ENCODE data around the gene GNG10.
"Not testable (repeated sequence)": the region's sequence is repeated elsewhere in the genome, so short reads cannot be mapped to it uniquely, and the experiment has no call there.

The GNG10 gene

DNA sequence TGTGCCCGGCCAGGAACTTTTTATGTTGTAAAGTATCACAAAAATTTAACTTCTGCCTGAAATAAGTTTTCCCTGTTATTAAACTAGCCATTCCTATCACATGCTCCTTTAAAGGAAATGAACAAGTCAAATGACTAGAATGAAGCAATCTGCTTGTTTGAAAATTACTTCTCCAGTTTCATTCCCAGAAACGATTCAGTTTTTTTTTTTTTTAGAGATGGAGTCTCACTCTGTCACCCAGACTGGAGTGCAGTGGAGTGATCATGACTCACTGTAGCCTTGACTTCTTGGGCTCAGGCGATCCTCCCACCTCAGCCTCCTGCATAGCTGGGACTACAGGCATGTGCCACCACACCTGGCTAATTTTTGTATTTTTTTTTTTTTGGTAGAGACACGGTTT, 13.3 kb upstream of the GNG10 start:
- FAIRE-seq (no peak), DNase-seq (ENCODE audit: insufficient read length, low spot score) (no peak)

DNA sequence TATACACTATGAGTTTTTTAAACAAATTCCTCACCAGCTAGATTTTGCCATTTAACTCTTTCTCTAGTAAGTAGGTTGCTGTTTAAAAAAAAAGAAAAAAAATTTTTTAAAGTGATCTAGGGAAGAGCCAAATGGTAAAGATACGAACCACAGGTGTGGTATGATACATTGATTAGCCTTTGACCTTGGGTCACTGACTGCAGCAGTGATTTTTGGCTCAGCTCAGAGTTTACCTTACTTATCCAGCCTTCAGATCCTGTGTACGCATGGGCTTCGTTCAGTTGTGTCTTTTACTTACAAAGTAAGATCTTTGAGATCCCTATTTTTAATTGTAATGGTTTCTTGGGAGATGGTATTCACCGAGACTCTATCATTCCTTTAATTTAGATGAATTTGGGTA, 12.4 kb upstream of the GNG10 start:
- no peak for DNase-seq (ENCODE audit: insufficient read length, low spot score)
- FAIRE-seq = no peak

DNA sequence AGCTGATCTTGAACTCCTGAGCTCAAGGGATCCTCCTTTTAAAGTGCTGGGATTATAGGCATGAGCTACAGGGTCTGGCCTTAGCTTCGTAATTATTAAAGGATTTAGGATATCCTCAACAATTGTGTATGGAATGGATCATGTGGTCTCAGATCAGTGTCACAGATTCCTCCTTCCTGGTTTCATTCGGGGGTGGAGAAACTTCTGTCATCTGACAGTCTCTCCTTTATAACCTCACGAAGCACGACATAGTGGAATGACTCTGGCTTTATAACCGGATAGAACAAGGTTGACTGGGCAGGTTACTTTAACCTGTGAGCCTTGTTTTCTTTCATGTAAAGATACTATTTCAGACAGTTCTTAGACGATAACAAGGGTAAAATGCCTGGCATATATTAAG, 4.4 kb upstream of the GNG10 start:
- FAIRE-seq (no peak), DNase-seq (ENCODE audit: insufficient read length, low spot score) (no peak)

DNA sequence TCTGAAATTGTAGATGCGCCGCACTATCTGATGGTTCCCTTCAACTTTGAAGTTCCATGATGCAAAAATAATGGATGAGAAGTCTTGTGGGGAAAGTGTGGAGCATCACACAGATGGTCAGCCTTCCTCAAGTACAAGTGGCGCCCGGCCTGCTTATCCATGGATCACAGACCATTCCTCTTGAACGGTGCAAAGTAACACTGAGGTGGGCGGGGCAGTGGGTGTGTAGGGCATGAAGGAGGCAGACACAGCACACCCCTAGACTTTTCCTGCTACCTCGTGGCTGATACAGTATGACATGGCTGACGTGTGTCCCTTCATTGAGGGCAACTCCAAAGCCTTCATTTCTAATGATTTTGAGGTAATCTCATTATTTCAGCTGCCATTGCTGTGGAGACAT, 2.5 kb upstream of the GNG10 start:
- no peak for FAIRE-seq

DNA sequence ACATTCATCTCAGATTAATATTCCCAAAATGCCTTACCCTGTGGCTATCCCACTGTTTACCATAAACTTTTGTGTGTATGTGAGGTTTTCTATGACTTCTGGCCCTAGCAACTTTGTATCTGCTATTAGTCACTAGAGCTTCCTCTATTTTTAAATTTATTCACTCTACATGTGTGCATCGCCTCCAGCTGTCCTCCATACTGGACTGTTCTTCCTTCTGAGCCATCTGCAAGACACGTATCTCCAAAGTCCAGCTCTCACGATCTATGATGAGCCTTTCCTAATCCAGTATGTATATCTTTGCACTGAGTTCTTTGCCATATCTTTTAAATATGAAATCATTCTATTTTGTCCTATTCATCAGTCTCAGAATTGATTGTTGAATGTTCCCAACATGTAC, 1.7 kb upstream of the GNG10 start:
- DNase-seq (ENCODE audit: insufficient read length, low spot score) = no peak
- no peak for FAIRE-seq

More for the DNA sequence above, 2.5 kb upstream of the GNG10 start:
- DNase-seq (ENCODE audit: insufficient read length, low spot score) = no peak

GRCh38 chr9:111661802-111662521, 557 bp downstream of the GNG10 start:
- peak; percentile 51 for FAIRE-seq
- peak; percentile 55 for DNase-seq (ENCODE audit: insufficient read length, low spot score)

DNA sequence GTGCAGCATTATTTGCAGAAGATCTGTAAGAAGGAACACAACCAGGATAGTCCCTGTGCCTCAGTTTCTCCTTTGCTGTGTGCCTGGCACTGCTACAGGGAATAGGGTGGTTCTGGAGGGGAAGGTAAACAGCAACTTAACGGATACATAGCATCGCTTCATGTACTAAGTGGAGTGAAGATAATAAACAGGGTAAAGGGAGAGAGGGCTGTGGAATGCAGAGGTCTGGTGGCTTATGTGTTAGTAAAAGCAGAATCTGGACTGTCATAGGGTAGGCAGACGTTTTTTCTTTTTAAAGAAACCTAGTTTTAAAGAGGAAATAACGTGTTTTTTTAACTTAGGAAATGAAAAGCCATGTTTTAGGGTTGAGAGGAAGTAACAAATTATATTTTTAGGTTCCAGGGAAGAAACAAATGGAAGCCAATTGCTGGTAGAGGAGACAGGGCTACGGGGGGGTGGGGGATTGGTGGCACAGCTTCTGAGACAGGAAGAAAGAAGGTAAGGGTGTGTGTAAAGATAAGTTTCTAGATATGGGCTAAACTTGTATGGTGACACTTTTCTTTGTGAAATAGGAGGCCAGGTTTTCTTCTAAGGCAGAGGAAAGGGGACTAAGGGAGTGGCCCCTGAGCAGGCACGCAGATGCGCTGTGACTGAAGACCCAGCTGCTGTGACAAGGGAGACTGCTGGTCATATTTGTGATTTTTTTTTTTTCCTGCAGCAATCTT, 1.3 kb downstream of the GNG10 start:
- no peak for DNase-seq (ENCODE audit: insufficient read length, low spot score)
- peak; percentile 21 for FAIRE-seq

DNA sequence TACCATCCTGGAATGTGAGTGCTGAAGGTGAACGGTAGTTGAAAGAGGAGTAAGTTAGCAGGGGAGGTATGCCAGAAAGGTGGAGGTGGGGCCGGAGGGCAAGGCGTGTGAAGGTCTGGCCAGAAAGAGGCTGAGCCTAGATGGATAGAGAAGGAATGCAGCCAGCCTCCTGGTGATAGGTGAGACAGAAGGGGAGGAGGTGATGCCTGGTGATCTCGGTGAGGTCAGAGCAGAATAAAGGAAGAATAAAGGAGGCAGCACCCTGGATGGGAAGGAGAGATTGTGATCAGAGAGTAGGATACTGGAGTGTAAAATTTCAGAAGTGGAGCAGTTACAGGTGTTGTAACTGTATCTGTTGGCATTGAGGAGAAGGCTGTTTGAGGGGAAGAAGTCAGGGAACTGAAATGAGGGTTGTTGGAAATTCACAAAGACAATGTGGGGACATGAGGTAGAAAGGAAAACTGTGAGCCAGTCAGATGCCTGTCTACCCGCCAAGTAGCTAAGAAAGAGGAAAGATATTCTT, 2.0 kb downstream of the GNG10 start:
- FAIRE-seq (no peak), DNase-seq (ENCODE audit: insufficient read length, low spot score) (no peak)

DNA sequence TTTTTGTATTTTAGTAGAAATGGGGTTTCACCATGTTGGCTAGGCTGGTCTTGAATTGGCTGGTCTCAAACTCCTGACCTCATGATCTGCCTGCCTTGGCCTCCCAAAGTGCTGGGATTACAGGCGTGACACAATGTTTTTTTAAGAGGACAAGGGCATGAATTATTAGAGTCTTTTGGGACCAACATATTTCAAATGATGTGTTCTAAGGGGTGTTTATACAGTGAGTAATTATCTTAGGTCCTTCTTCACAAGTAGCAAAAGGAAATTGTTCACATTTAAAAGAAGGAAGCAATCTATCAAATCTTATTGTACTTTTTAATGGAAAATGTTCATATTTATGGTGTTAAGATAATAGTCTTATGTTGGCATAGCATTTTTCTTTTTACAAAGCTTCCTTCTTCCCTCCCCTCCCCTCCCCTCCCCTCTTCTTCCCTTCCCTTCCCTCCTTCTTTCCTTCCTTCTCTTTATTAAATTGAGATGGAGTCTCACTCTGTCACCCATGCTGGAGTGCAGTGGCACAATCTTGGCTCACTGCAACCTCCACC, 6.7 kb downstream of the GNG10 start:
- DNase-seq (ENCODE audit: insufficient read length, low spot score) (no peak), FAIRE-seq (no peak)

GRCh38 chr9:111668601-111669000, 7.2 kb downstream of the GNG10 start:
- DNase-seq (ENCODE audit: insufficient read length, low spot score); FAIRE-seq: not testable (repeated sequence)

DNA sequence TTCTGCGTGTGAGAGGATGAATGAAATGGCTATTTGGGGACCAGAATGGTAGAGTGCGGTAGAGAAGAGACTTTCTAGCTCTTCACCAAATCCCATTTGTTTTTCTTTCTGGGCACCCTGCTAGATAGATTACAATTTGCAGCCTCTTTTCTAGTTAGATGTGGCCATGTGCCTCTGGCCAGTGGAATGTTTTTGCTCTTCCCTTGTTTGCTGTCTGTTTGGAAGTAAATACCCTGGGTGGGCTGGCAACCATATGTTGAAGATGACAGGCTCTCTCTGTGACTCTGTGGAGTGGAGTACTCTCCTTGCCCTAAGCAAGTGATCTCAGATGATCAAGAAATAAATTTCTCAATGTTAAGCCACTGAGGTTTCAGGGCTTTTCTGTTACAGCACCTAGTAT, 12.9 kb downstream of the GNG10 start:
- no peak for FAIRE-seq
- no peak for DNase-seq (ENCODE audit: insufficient read length, low spot score)

DNA sequence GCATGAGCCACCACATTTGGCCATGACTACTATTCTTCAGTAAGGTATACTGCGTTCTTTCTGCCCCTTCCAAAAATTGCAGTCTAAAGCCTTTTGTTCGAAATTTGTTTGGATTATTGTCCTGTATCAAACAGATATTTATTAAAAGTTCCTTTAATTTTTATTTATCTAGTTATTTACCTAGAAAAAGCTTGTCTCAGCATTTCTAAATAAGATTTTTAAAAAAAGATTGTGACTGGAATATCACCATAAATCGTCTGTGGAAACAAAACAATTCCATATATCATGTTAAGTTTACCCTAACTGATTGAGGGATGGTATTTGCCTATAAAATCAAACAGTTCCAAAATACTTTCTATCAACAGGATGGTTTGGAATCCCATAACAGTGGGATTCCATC, 14.7 kb downstream of the GNG10 start:
- DNase-seq (ENCODE audit: insufficient read length, low spot score) (no peak), FAIRE-seq (no peak)

- FAIRE-seq (no peak), DNase-seq (ENCODE audit: insufficient read length, low spot score) (no peak)
Observed at GRCh38 chr9:111678293-111678692, 16.9 kb downstream of the GNG10 start.

DNA sequence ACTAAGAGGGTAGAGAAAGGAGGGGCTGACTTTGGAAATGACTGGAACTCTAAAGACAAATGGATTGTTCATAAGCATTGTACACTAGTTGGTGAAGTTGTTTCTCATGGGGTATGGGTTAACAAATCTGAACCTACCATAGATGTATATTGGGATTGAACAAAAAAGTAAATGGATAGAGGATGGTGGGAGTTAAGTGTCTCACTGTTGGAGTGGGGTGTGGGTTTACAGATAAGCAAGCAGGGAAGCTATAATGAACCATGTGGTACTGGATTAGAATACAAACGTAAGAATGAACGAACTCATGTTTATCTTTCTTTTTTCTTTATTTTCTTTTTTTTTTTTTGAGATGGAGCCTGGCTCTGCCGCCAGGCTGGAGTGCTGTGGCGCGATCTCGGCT, 17.8 kb downstream of the GNG10 start:
- DNase-seq (ENCODE audit: insufficient read length, low spot score) = no peak
- no peak for FAIRE-seq

- no peak for FAIRE-seq
- DNase-seq (ENCODE audit: insufficient read length, low spot score) = no peak
Observed at GRCh38 chr9:111683392-111683791, 22.0 kb downstream of the GNG10 start.

DNA sequence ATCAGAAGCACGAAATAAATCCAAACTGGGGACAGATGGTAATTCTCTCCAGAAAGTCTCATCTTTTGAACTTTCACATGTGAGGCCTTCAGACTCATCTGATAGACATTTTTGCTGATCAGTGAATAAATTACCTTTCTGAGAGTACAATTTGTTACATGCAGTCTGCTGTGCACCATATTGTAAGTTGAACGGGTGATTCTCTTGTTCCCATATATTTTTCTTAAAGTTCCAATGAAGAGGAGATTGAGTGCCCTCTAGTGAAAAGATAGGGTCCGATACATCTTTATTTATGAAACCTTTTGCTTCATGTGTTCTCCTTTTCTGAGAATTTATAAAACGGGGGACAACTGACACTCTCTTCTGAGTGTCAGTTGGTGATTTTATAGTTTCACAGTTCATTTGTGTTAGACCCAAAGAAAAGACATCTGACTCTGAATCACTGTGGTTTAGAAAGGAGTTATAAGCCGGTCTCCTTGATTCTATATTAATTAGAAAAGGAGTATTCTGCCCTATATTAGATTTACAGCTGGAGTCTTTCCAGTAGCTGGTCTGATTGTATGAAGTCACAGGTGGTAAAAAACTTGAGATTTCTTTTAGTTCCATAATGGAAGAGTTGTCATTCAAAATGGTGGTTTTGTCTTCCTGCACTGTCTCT, 30.4 kb downstream of the GNG10 start:
- no peak for DNase-seq (ENCODE audit: insufficient read length, low spot score)
- FAIRE-seq = peak; percentile 71

DNA sequence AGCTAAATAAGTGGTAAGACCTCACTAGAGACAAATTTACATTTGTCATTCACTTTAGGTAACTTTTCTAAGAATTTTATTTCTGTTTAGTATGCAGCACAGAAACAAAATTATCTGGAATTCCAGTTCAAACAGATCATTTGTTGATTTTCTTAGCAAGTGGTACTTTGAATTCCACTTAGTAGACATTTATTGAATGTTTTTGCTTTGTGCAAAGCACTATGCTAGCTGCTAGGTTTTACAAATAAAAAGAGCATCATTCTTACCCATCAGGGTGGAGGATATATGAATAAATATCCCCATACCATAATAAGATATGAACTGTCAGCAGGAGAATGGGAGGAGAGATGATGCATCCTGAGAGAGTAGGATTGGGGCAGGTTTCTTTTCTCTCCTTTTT, 35.4 kb downstream of the GNG10 start:
- no peak for FAIRE-seq
- no peak for DNase-seq (ENCODE audit: insufficient read length, low spot score)

- DNase-seq (ENCODE audit: insufficient read length, low spot score) = no peak
- FAIRE-seq = peak; percentile 65
Observed at GRCh38 chr9:111700776-111701175, 39.4 kb downstream of the GNG10 start.

- FAIRE-seq (no peak), DNase-seq (ENCODE audit: insufficient read length, low spot score) (no peak)
Observed at GRCh38 chr9:111704503-111704902, 43.1 kb downstream of the GNG10 start.

GRCh38 chr9:111711548-111711947, 50.1 kb downstream of the GNG10 start:
- FAIRE-seq (no peak), DNase-seq (ENCODE audit: insufficient read length, low spot score) (no peak)

- FAIRE-seq (no peak), DNase-seq (ENCODE audit: insufficient read length, low spot score) (no peak)
Observed at GRCh38 chr9:111712369-111712768, 51.0 kb downstream of the GNG10 start.
